ENCODE results near the gene TARBP1.

DNA sequence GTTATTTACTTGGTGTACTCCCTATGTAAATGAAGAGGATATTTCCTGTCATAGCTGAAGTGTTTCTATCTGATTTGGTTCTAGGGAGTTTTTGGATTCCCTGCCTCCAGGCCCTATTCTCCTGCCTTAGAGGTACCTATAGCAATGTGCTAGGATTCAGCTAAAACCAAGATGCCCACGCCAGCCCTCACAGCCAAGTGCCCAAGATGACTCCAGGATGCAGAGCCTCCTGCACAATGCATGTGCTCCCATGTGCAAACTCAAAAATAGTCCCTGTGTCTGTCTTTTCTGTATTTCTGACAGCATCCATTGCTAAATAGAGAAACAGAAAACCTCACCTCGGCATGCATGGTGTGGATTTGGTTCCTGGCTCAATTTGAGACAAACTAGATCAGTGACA is 887 bp upstream of the TARBP1 start:
- TF ChIP-seq, protein P1, sequence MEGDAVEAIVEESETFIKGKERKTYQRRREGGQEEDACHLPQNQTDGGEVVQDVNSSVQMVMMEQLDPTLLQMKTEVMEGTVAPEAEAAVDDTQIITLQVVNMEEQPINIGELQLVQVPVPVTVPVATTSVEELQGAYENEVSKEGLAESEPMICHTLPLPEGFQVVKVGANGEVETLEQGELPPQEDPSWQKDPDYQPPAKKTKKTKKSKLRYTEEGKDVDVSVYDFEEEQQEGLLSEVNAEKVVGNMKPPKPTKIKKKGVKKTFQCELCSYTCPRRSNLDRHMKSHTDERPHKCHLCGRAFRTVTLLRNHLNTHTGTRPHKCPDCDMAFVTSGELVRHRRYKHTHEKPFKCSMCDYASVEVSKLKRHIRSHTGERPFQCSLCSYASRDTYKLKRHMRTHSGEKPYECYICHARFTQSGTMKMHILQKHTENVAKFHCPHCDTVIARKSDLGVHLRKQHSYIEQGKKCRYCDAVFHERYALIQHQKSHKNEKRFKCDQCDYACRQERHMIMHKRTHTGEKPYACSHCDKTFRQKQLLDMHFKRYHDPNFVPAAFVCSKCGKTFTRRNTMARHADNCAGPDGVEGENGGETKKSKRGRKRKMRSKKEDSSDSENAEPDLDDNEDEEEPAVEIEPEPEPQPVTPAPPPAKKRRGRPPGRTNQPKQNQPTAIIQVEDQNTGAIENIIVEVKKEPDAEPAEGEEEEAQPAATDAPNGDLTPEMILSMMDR (IDR thresholded peaks at IDR 0.05): no peak
- TF ChIP-seq EZH2 (IDR thresholded peaks at IDR 0.05; ENCODE audit: borderline replicate concordance, insufficient read depth, low read depth, low read length, poor library complexity, severe bottlenecking): no peak
